HepG2 (cell line): ENCODE results near the gene APLP1. TPM values are rescaled to one million over a fixed set of nuclear protein-coding genes. Genes with fewer than 3 reads are reported as not detected.
A peak's percentile ranks its signal among the peaks of the same experiment; 100 is the strongest.

Experiments used
- ESRRA ChIP-seq: sonication (generic); formaldehyde crosslinking; IDR thresholded peaks from 2 replicates; pipeline ENCODE4 v1.5.1; 2020; ENCODE audit warnings: mild to moderate bottlenecking, low read depth, missing genetic modification reagents
- FOXP1 ChIP-seq, 2 experiments: fragments of 450-650 bp in 1 of 2; IDR thresholded peaks; 2 replicates each; pipeline ENCODE4 v1.6.1; 2017 to 2018; ENCODE audit warnings: antibody characterized with exemption in 1 of 2
- MAFF ChIP-seq: IDR thresholded peaks from 2 replicates; pipeline ENCODE4 v1.6.1; 2011; ENCODE audit warnings: low read depth, low read length, improper control_type of control experiment
- PAX8 ChIP-seq: sonication (generic); formaldehyde crosslinking; IDR thresholded peaks from 2 replicates; pipeline ENCODE4 v1.8.0; 2022; ENCODE audit warnings: mild to moderate bottlenecking, missing genetic modification reagents, borderline replicate concordance
- PAXIP1 ChIP-seq: sonication (generic); formaldehyde crosslinking; conservative IDR thresholded peaks from 2 replicates; pipeline ENCODE4 v1.4.0; 2020; ENCODE audit warnings: mild to moderate bottlenecking, missing genetic modification reagents, moderate library complexity
- SAP130 ChIP-seq: IDR thresholded peaks from 2 replicates; pipeline ENCODE4 v1.6.1; 2016; ENCODE audit warnings: low read depth
- SYNCRIP ChIP-seq: fragments of 200-400 bp; formaldehyde crosslinking; IDR thresholded peaks from 2 replicates; pipeline ENCODE4 v1.6.1; 2018; ENCODE audit warnings: mild to moderate bottlenecking, low read depth, low read length; ENCODE audit not compliant: insufficient read depth
- U2AF2 ChIP-seq: fragments of 200-400 bp; formaldehyde crosslinking; IDR thresholded peaks from 2 replicates; pipeline ENCODE4 v1.6.1; 2017; ENCODE audit warnings: low read depth, mild to moderate bottlenecking, low read length
- XBP1 ChIP-seq: sonication (generic); formaldehyde crosslinking; IDR thresholded peaks from 2 replicates; pipeline ENCODE4 v1.5.0; 2020; ENCODE audit warnings: missing genetic modification reagents
- ZBTB26 ChIP-seq: IDR thresholded peaks from 2 replicates; pipeline ENCODE4 v1.6.1; 2016; ENCODE audit warnings: missing compliant biosample characterization, missing genetic modification reagents, borderline replicate concordance
- ZFX ChIP-seq: sonication (generic); formaldehyde crosslinking; IDR thresholded peaks from 2 replicates; pipeline ENCODE4 v1.4.0; 2020; ENCODE audit warnings: mild to moderate bottlenecking, low read depth, missing genetic modification reagents, moderate library complexity
- ZNF317 ChIP-seq: sonication (generic); formaldehyde crosslinking; IDR thresholded peaks from 2 replicates; pipeline ENCODE4 v1.5.0; 2020; ENCODE audit warnings: mild to moderate bottlenecking, missing genetic modification reagents
- ZNF441 ChIP-seq: sonication (generic); formaldehyde crosslinking; IDR thresholded peaks from 2 replicates; pipeline ENCODE4 v1.7.0; 2021; ENCODE audit warnings: missing genetic modification reagents, borderline replicate concordance
- ZNF883 ChIP-seq: sonication (generic); formaldehyde crosslinking; IDR thresholded peaks from 2 replicates; pipeline ENCODE4 v1.5.1; 2020; ENCODE audit warnings: mild to moderate bottlenecking, missing genetic modification reagents; ENCODE audit errors: not compliant biosample characterization
- polyA plus RNA-seq, 8 experiments: library from polyadenylated mRNA; depleted of rRNA in 3 of 8; stranded (reverse) in 7 of 8; unstranded in 1 of 8; fragments of >200 nt; fragmentation: Illumina TruSeq in 4 of 8; extraction: Trizol in 4 of 8; gene quantifications; 2 replicates each; pipeline versions ENCODE4 v1.2.1 to v1.2.3, GENCODE V29; 2011 to 2016; ENCODE audit warnings: low read depth in 4 of 8, missing spikeins in 1 of 8, mixed read lengths in 1 of 8; ENCODE audit not compliant: insufficient read depth in 1 of 8
- total RNA-seq, 5 experiments: library from RNA; depleted of rRNA; stranded (reverse); fragments of >200 nt; fragmentation: Illumina TruSeq; extraction: Trizol; gene quantifications; 2 replicates each; pipeline ENCODE4 v1.2.3, GENCODE V29; 2016; ENCODE audit warnings: low read depth in 1 of 5
- TF ChIP-seq, protein P1 (sequence below): sonication (generic); formaldehyde crosslinking; IDR thresholded peaks from 2 replicates; pipeline ENCODE4 v1.4.0; 2020; ENCODE audit warnings: missing genetic modification reagents, borderline replicate concordance
- TF ChIP-seq, protein P2 (sequence below), 2 experiments: sonication (generic) in 1 of 2; formaldehyde crosslinking in 1 of 2; IDR thresholded peaks; 2 replicates each; pipeline versions ENCODE4 v1.6.1 to v1.9.0; 2014 to 2022; ENCODE audit warnings: antibody characterized with exemption in 1 of 2, borderline replicate concordance in 1 of 2, inconsistent platforms in 1 of 2, low read depth in 1 of 2, missing genetic modification reagents in 1 of 2

Gene APLP1
- total and polyA plus RNA-seq, 2 of the 13 experiments (the other 11 are each of a cell fraction or from before 2014, with no cell fraction given), result 2.0 to 2.9 TPM

- TF ChIP-seq PAXIP1 (CRISPR knock-in tag) (peak; percentile 27; the same call in 1 of the 2 replicates), ESRRA (CRISPR knock-in tag) (0 out of 2 replicates have a peak, but pooled peaks have one; percentile 32), ZNF317 (CRISPR knock-in tag) (no peak), MAFF (no peak), SYNCRIP (no peak), ZNF441 (CRISPR knock-in tag) (no peak), U2AF2 (no peak), ZNF883 (no peak), SAP130 (CRISPR knock-in tag) (0 out of 2 replicates have a peak, but pooled peaks have one; percentile 39), PAX8 (CRISPR knock-in tag) (no peak), ZFX (CRISPR knock-in tag) (peak; percentile 34; the same call in 1 of the 2 replicates), FOXP1 (IDR thresholded peaks at IDR 0.05) (no peak), FOXP1 (CRISPR knock-in tag; IDR thresholded peaks at IDR 0.05) (no peak), ZBTB26 (CRISPR knock-in tag) (no peak), XBP1 (CRISPR knock-in tag) (no peak)
- TF ChIP-seq, protein P1, sequence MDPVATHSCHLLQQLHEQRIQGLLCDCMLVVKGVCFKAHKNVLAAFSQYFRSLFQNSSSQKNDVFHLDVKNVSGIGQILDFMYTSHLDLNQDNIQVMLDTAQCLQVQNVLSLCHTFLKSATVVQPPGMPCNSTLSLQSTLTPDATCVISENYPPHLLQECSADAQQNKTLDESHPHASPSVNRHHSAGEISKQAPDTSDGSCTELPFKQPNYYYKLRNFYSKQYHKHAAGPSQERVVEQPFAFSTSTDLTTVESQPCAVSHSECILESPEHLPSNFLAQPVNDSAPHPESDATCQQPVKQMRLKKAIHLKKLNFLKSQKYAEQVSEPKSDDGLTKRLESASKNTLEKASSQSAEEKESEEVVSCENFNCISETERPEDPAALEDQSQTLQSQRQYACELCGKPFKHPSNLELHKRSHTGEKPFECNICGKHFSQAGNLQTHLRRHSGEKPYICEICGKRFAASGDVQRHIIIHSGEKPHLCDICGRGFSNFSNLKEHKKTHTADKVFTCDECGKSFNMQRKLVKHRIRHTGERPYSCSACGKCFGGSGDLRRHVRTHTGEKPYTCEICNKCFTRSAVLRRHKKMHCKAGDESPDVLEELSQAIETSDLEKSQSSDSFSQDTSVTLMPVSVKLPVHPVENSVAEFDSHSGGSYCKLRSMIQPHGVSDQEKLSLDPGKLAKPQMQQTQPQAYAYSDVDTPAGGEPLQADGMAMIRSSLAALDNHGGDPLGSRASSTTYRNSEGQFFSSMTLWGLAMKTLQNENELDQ (CRISPR knock-in tag), result no peak
- TF ChIP-seq, protein P2, sequence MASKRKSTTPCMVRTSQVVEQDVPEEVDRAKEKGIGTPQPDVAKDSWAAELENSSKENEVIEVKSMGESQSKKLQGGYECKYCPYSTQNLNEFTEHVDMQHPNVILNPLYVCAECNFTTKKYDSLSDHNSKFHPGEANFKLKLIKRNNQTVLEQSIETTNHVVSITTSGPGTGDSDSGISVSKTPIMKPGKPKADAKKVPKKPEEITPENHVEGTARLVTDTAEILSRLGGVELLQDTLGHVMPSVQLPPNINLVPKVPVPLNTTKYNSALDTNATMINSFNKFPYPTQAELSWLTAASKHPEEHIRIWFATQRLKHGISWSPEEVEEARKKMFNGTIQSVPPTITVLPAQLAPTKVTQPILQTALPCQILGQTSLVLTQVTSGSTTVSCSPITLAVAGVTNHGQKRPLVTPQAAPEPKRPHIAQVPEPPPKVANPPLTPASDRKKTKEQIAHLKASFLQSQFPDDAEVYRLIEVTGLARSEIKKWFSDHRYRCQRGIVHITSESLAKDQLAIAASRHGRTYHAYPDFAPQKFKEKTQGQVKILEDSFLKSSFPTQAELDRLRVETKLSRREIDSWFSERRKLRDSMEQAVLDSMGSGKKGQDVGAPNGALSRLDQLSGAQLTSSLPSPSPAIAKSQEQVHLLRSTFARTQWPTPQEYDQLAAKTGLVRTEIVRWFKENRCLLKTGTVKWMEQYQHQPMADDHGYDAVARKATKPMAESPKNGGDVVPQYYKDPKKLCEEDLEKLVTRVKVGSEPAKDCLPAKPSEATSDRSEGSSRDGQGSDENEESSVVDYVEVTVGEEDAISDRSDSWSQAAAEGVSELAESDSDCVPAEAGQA (IDR thresholded peaks at IDR 0.05; ENCODE audit: low read depth), result no peak
- TF ChIP-seq, protein P2 (CRISPR knock-in tag; IDR thresholded peaks at IDR 0.05; ENCODE audit: borderline replicate concordance), result no peak
Observed at GRCh38 chr19:35862528-35862927, 5.8 kb upstream of the APLP1 start (continued).
